DOHH2 (cell line): ENCODE data around the gene SRMS.

ENCODE experiments used
- CTCF ChIP-seq: fragments of 200-600 bp; sonication (generic); IDR thresholded peaks from one replicate; pipeline ENCODE4 v1.5.1; 2014; ENCODE audit warnings: antibody characterized with exemption, mild to moderate bottlenecking, low read depth, low read length; ENCODE audit not compliant: poor library complexity, severe bottlenecking
- EZH2phosphoT487 ChIP-seq: fragments of 200-600 bp; sonication (generic); IDR thresholded peaks from 2 replicates; pipeline ENCODE4 v1.6.1; 2017; ENCODE audit warnings: borderline replicate concordance, mild to moderate bottlenecking, antibody characterized with exemption, low read length, moderate library complexity, mixed read lengths

- no peak for TF ChIP-seq CTCF
- no peak for TF ChIP-seq EZH2phosphoT487
These were observed 26.7 kb upstream of the SRMS start, which contains the start of gene HELZ2 for GRCh38 chr20:63574156-63574828.
